SU-DHL-6 (cell line): Measurements from ENCODE around the gene IFI6.
"Not testable (repeated sequence)": the region's sequence is repeated elsewhere in the genome, so short reads cannot be mapped to it uniquely, and the experiment has no call there.

ENCODE experiments used
- H2AFZ ChIP-seq: fragments of 200-600 bp; sonication (generic); 2 replicates; pipeline ENCODE4 v1.6.1; 2014; ENCODE audit warnings: low read depth, mild to moderate bottlenecking, moderate library complexity, mixed read lengths, antibody characterized with exemption, low read length; ENCODE audit not compliant: severe bottlenecking
- H3F3A ChIP-seq: fragments of 200-600 bp; shearing (Covaris generic); 2 replicates; pipeline ENCODE4 v1.6.0; 2016; ENCODE audit warnings: antibody characterized with exemption, mild to moderate bottlenecking; ENCODE audit not compliant: insufficient read depth
- H3K27ac ChIP-seq: fragments of 200-600 bp; sonication (generic); 2 replicates; pipeline ENCODE4 v1.5.1; 2016; ENCODE audit warnings: low read depth, mild to moderate bottlenecking, low read length, moderate library complexity, mixed read lengths
- H3K27me3 ChIP-seq: fragments of 200-600 bp; sonication (generic), shearing (Covaris generic); 2 replicates; pipeline ENCODE4 v1.6.0; 2014; ENCODE audit warnings: mild to moderate bottlenecking, low read length
- H3K36me3 ChIP-seq: fragments of 200-600 bp; sonication (generic); 2 replicates; pipeline ENCODE4 v1.6.1; 2014; ENCODE audit warnings: mild to moderate bottlenecking, low read length, mixed read lengths
- H3K4me2 ChIP-seq: fragments of 300-600, 200-600 bp; shearing (Covaris generic), sonication (generic); 2 replicates; pipeline ENCODE4 v1.6.0; 2014; ENCODE audit warnings: low read length, low read depth, mild to moderate bottlenecking; ENCODE audit not compliant: poor library complexity, severe bottlenecking
- H3K4me3 ChIP-seq: fragments of 200-600 bp; sonication (generic); 2 replicates; pipeline ENCODE4 v1.5.1; 2014; ENCODE audit warnings: antibody characterized with exemption, low read length, mild to moderate bottlenecking, mixed read lengths; ENCODE audit not compliant: insufficient read depth, poor library complexity, severe bottlenecking
- H3K79me2 ChIP-seq: fragments of 200-600 bp; sonication (generic); 2 replicates; pipeline ENCODE4 v1.6.1; 2014; ENCODE audit warnings: mild to moderate bottlenecking, low read length, moderate library complexity; ENCODE audit not compliant: insufficient read depth
- H3K9ac ChIP-seq: fragments of 200-600 bp; sonication (generic); 2 replicates; pipeline ENCODE4 v1.7.0; 2014; ENCODE audit warnings: mild to moderate bottlenecking, low read length
- H3K9me2 ChIP-seq: fragments of 200-600 bp; sonication (generic); replicated peaks from 2 replicates; pipeline ENCODE4 v1.6.1; 2014; ENCODE audit warnings: low read length; ENCODE audit not compliant: insufficient read depth
- H3K9me3 ChIP-seq: fragments of 200-600 bp; sonication (generic); 2 replicates; pipeline ENCODE4 v1.6.1; 2014; ENCODE audit warnings: low read length, mixed read lengths; ENCODE audit not compliant: insufficient read depth
- H4K20me1 ChIP-seq: fragments of 200-600 bp; sonication (generic); 2 replicates; pipeline ENCODE4 v1.6.1; 2014; ENCODE audit warnings: low read depth, mild to moderate bottlenecking, antibody characterized with exemption, low read length, moderate library complexity, mixed read lengths
- EZH2phosphoT487 ChIP-seq: fragments of 200-600 bp; sonication (generic), shearing (Covaris generic); conservative IDR thresholded peaks from 2 replicates; pipeline ENCODE4 v1.6.1; 2018; ENCODE audit warnings: mild to moderate bottlenecking, antibody characterized with exemption, low read length, moderate library complexity, mixed read lengths
- TF ChIP-seq, protein P1 (sequence below): fragments of 200-600 bp; sonication (generic); IDR thresholded peaks from one replicate; pipeline ENCODE4 v1.5.1; 2017; ENCODE audit warnings: antibody characterized with exemption, mild to moderate bottlenecking, low read length, moderate library complexity; ENCODE audit not compliant: insufficient read depth, poor library complexity, severe bottlenecking

The IFI6 gene

DNA sequence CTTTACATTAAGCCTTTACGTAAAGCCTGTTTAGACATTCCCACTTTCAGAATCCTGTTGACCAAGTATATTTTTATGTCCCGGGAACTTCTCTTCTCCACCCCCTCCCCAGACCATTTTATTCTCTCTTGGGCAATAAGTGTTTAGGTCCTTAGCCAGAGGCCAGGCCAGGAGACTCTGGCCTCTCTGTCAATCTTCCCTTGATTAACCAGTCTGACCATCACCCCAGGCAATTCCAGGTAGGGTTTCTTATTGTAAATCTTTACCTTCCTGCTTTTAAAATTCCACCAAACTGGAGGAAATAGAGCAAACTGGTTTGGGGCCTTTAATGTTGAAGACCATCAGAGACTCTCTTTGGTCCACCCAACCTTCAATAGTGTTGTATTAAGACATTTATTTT, 12.2 kb upstream of the IFI6 start:
- no peaks in the 10 kb centered on the region for H3K36me3 ChIP-seq
- H3K27ac ChIP-seq = no peak overlapping the region
- H3K27me3 ChIP-seq = no peaks in the 10 kb centered on the region
- no peak overlapping the region for H2AFZ ChIP-seq
- no peaks in the 10 kb centered on the region for H4K20me1 ChIP-seq
- H3K9me2 ChIP-seq = no peaks in the 10 kb centered on the region
- no peaks in the 10 kb centered on the region for H3F3A ChIP-seq
- peaks cover 5% of the 10 kb centered on the region; the same call in 1 of the 2 replicates for H3K9me3 ChIP-seq
- no peak overlapping the region for H3K4me3 ChIP-seq
- H3K79me2 ChIP-seq = no peaks in the 10 kb centered on the region
- no peak overlapping the region for H3K9ac ChIP-seq
- TF ChIP-seq, protein P1, sequence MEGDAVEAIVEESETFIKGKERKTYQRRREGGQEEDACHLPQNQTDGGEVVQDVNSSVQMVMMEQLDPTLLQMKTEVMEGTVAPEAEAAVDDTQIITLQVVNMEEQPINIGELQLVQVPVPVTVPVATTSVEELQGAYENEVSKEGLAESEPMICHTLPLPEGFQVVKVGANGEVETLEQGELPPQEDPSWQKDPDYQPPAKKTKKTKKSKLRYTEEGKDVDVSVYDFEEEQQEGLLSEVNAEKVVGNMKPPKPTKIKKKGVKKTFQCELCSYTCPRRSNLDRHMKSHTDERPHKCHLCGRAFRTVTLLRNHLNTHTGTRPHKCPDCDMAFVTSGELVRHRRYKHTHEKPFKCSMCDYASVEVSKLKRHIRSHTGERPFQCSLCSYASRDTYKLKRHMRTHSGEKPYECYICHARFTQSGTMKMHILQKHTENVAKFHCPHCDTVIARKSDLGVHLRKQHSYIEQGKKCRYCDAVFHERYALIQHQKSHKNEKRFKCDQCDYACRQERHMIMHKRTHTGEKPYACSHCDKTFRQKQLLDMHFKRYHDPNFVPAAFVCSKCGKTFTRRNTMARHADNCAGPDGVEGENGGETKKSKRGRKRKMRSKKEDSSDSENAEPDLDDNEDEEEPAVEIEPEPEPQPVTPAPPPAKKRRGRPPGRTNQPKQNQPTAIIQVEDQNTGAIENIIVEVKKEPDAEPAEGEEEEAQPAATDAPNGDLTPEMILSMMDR = no peak
- TF ChIP-seq EZH2phosphoT487 = no peak
- no peak overlapping the region for H3K4me2 ChIP-seq

DNA sequence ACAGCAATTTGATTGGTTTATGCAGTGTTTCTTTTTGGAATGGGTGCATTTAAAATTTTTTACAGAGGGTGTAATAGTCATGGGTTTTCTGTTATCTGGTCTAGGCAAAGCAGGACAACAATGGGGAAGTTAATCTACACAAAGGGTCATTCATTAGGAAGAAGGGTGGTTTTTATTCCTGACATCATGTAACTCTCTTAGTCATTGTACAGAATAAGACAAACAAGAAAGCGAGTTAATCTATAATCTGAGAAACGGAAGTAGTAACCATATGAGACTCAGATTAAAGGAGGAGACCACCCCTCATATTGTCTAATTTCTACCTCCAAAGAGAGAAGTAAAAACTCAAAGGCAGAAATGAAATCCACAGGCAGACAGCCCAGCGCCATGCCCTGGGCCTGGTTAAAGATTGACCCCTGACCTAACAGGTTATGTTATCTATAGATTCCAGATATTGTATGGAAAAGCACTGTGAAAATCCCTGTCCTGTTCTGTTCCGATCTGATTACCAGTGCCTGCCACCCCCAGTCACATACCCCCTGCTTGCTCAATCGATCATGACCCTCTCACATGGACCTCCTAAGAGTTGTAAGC, 10.5 kb upstream of the IFI6 start:
- H3K79me2 ChIP-seq = no peaks in the 10 kb centered on the region
- TF ChIP-seq, protein P1 = no peak
- TF ChIP-seq EZH2phosphoT487 = no peak
- no peak overlapping the region for H3K9ac ChIP-seq
- H2AFZ ChIP-seq = no peak overlapping the region
- no peaks in the 10 kb centered on the region for H3K27me3 ChIP-seq
- no peaks in the 10 kb centered on the region for H3F3A ChIP-seq
- no peaks in the 10 kb centered on the region for H3K9me2 ChIP-seq
- H3K9me3 ChIP-seq = peaks cover 5% of the 10 kb centered on the region; the same call in 1 of the 2 replicates
- no peaks in the 10 kb centered on the region for H3K36me3 ChIP-seq
- H4K20me1 ChIP-seq = no peaks in the 10 kb centered on the region
- no peak overlapping the region for H3K27ac ChIP-seq
- no peak overlapping the region for H3K4me3 ChIP-seq
- no peak overlapping the region for H3K4me2 ChIP-seq

DNA sequence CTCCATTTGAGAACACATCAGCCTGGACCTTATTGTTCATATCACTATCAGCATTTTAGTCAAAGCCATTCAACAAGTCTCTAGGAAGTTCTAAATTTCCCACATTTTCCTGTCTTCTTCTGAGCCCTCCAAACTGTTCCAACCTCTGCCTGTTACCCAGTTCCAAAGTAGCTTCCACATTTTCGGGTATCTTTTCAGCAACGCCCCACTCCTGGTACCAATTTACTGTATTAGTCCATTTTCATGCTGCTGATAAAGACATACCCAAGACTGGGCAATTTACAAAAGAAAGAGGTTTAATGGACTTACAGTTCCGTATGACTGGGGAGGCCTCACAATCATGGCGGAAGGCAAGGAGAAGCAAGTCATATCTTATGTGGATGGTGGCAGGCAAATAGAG, 9.6 kb upstream of the IFI6 start:
- not testable (repeated sequence) for H4K20me1 ChIP-seq, H3K79me2 ChIP-seq, H3K9me2 ChIP-seq, H3K4me3 ChIP-seq, H3K9me3 ChIP-seq, H3K27ac ChIP-seq, H3K9ac ChIP-seq, H3K27me3 ChIP-seq, H3K36me3 ChIP-seq, H3F3A ChIP-seq, H2AFZ ChIP-seq, H3K4me2 ChIP-seq

DNA sequence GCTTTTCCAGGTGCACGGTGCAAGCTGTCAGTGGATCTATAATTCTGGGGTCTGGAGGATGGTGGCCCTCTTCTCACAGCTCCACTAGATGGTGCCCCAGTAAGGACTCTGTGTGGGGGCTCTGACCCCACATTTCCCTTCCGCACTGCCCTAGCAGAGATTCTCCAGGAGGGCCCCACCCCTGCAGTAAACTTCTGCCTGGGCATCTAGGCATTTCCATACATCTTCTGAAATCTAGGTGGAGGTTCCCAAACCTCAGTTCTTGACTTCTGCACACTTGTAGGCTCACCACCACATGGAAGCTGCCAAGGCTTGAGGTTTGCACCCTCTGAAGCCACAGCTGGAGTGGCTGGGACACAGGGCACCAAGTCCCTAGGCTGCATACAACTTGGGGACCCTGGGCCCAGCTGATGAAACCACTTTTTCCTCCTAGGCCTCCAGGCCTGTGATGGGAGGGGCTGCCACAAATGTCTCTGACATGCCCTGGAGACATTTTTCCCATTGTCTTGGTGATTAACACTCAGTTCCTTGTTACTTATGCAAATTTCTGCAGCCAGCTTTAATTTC, 8.3 kb upstream of the IFI6 start:
- H3K36me3 ChIP-seq, H3K4me2 ChIP-seq, H3K9ac ChIP-seq, H3K27me3 ChIP-seq, H4K20me1 ChIP-seq, H3K9me2 ChIP-seq, H3K27ac ChIP-seq, H3K9me3 ChIP-seq, H3F3A ChIP-seq, H3K4me3 ChIP-seq, H2AFZ ChIP-seq, H3K79me2 ChIP-seq: not testable (repeated sequence)
